Activated CD8-positive, alpha-beta memory T cell treated with anti-CD3 and anti-CD28 coated beads for 36 hours (primary cell): ENCODE measurements around the gene ZNF282. TPM values are rescaled to one million over a fixed set of nuclear protein-coding genes. Genes with fewer than 3 reads are reported as not detected.
"Not testable (repeated sequence)": the region's sequence is repeated elsewhere in the genome, so short reads cannot be mapped to it uniquely, and the experiment has no call there.

Experiments
- CTCF ChIA-PET: fragments of 350-600 bp; sonication (Branson Sonifier 250); formaldehyde crosslinking; loops from one replicate; lab custom pipeline; 2021; ENCODE audit warnings: antibody characterized with exemption; lab: Charles Lee
- POLR2A ChIA-PET: fragments of 350-600 bp; sonication (Branson Sonifier 250); formaldehyde crosslinking; loops from one replicate; lab custom pipeline; 2021; ENCODE audit warnings: antibody characterized with exemption; lab: Charles Lee
- total RNA-seq, 2 experiments: library from RNA; stranded (reverse); gene quantifications; one replicate each; pipeline ENCODE4 v1.2.3, GENCODE V29; 2021

ZNF282 gene
- total RNA-seq, 2 experiments from 2014 or later, result 31.8 to 35.8 TPM

- CTCF ChIA-PET, result interaction anchor here (1.0 to 1.4 kb wide), 2 partner anchors 15 to 19 kb away, joined by 3 to 4 read pairs; partner anchors contain the start of gene ZNF282
- POLR2A ChIA-PET, result interaction anchor here (0.6 kb wide), 1 partner anchor 78 kb away, joined by 3 read pairs; no protein-coding TSS in a partner anchor
These were observed 18.8 kb downstream of the ZNF282 start for GRCh38 chr7:149214020-149214720.

- POLR2A ChIA-PET, result no interaction called here
- CTCF ChIA-PET, result no interaction called here
These were observed 21.1 kb downstream of the ZNF282 start for GRCh38 chr7:149216402-149216801.

- POLR2A ChIA-PET, result interaction anchor here (0.7 kb wide), 1 partner anchor 458 kb away, joined by 4 read pairs; no protein-coding TSS in a partner anchor
- CTCF ChIA-PET, result no interaction called here
These were observed 22.2 kb downstream of the ZNF282 start for GRCh38 chr7:149217570-149217969.

GRCh38 chr7:149218469-149219420 is 23.4 kb downstream of the ZNF282 start:
- CTCF ChIA-PET, result interaction anchor here (0.6 to 0.9 kb wide), 2 partner anchors 9 to 166 kb away, joined by 3 read pairs; no protein-coding TSS in a partner anchor
- POLR2A ChIA-PET, result interaction anchor here (0.5 kb wide), 1 partner anchor 264 kb away, joined by 3 read pairs; no protein-coding TSS in a partner anchor

- POLR2A ChIA-PET, result no interaction called here
- CTCF ChIA-PET, result no interaction called here
These were observed 25.2 kb downstream of the ZNF282 start for GRCh38 chr7:149220534-149220933.

GRCh38 chr7:149223176-149223575 is 27.8 kb downstream of the ZNF282 start:
- ChIA-PET CTCF (no interaction called here), POLR2A (interaction anchor here (0.6 kb wide), 1 partner anchor 37 kb away, joined by 5 read pairs; no protein-coding TSS in a partner anchor)

GRCh38 chr7:149223761-149224160 is 28.4 kb downstream of the ZNF282 start:
- CTCF ChIA-PET, result no interaction called here

GRCh38 chr7:149224352-149224751 is 29.0 kb downstream of the ZNF282 start:
- ChIA-PET CTCF (no interaction called here), POLR2A (no interaction called here)

More at GRCh38 chr7:149223761-149224160, 28.4 kb downstream of the ZNF282 start:
- POLR2A ChIA-PET, result no interaction called here

GRCh38 chr7:149225106-149225505 is 29.8 kb downstream of the ZNF282 start:
- CTCF ChIA-PET, result no interaction called here
- POLR2A ChIA-PET, result no interaction called here

- ChIA-PET CTCF (no interaction called here), POLR2A (no interaction called here)
These were observed 30.3 kb downstream of the ZNF282 start for GRCh38 chr7:149225656-149226055.

GRCh38 chr7:149226366-149226765 is 31.0 kb downstream of the ZNF282 start:
- CTCF ChIA-PET, result not testable (repeated sequence)
- POLR2A ChIA-PET, result interaction anchor here (0.6 kb wide), 1 partner anchor 15 kb away, joined by 3 read pairs; no protein-coding TSS in a partner anchor

GRCh38 chr7:149226840-149227494 is 31.6 kb downstream of the ZNF282 start:
- CTCF ChIA-PET, result no interaction called here
- POLR2A ChIA-PET, result no interaction called here

GRCh38 chr7:149228831-149229471 is 33.6 kb downstream of the ZNF282 start:
- POLR2A ChIA-PET, result interaction anchor here (0.6 to 0.9 kb wide), 3 partner anchors 32 to 231 kb away, joined by 3 to 6 read pairs (median 4); partner anchors contain the start of gene ZNF783
- CTCF ChIA-PET, result interaction anchor here (0.9 to 1.2 kb wide), 2 partner anchors 14 to 81 kb away, joined by 3 read pairs; partner anchors contain the start of gene ZNF398

- ChIA-PET POLR2A (interaction anchor here (0.6 to 0.9 kb wide), 3 partner anchors 31 to 231 kb away, joined by 3 to 6 read pairs (median 4); partner anchors contain the start of gene ZNF783), CTCF (interaction anchor here (0.9 to 1.2 kb wide), 2 partner anchors 15 to 82 kb away, joined by 3 read pairs; partner anchors contain the start of gene ZNF398)
These were observed 34.2 kb downstream of the ZNF282 start for GRCh38 chr7:149229526-149229925.

GRCh38 chr7:149232362-149232761 is 37.0 kb downstream of the ZNF282 start:
- ChIA-PET CTCF (no interaction called here), POLR2A (interaction anchor here (0.7 kb wide), 1 partner anchor 34 kb away, joined by 3 read pairs; no protein-coding TSS in a partner anchor)

GRCh38 chr7:149233655-149234204 is 38.4 kb downstream of the ZNF282 start:
- CTCF ChIA-PET, POLR2A ChIA-PET: not testable (repeated sequence)

GRCh38 chr7:149237502-149237901 is 42.2 kb downstream of the ZNF282 start:
- POLR2A ChIA-PET, result no interaction called here
- CTCF ChIA-PET, result no interaction called here

GRCh38 chr7:149238051-149238450 is 42.7 kb downstream of the ZNF282 start:
- ChIA-PET CTCF (interaction anchor here (0.9 kb wide), 1 partner anchor 11 kb away, joined by 4 read pairs; no protein-coding TSS in a partner anchor), POLR2A (no interaction called here)
